Astrocyte (in vitro differentiated cells and primary cell): Measurements from ENCODE around the gene ADGRB3. TPM values are rescaled to one million over a fixed set of nuclear protein-coding genes. Genes with fewer than 3 reads are reported as not detected.

Experiments used
- DNase-seq: peaks from one replicate; pipeline ENCODE4 v3.0.0-alpha.2; 2010; ENCODE audit warnings: low read depth
- FAIRE-seq: peaks from 2 replicates; lab custom pipeline; 2011; peaks lifted over from hg19 to GRCh38; lab: Jason Lieb, UNC
- H2AFZ ChIP-seq: 2 replicates; pipeline ENCODE4 v1.6.0; 2012; ENCODE audit warnings: low read depth, low read length, inconsistent platforms
- H3K27ac ChIP-seq: 2 replicates; pipeline ENCODE4 v1.5.1; 2011; ENCODE audit warnings: low read depth, low read length, inconsistent platforms
- H3K27me3 ChIP-seq: 2 replicates; pipeline ENCODE4 v1.6.0; 2011; ENCODE audit warnings: low read length, inconsistent platforms; ENCODE audit not compliant: insufficient read depth
- H3K36me3 ChIP-seq: 2 replicates; pipeline ENCODE4 v1.5.1; 2011; ENCODE audit warnings: low read length, inconsistent platforms; ENCODE audit not compliant: insufficient read depth
- H3K4me1 ChIP-seq: 2 replicates; pipeline ENCODE4 v1.5.1; 2011; ENCODE audit warnings: low read length, inconsistent platforms; ENCODE audit not compliant: insufficient read depth
- H3K4me2 ChIP-seq: 2 replicates; pipeline ENCODE4 v1.6.0; 2012; ENCODE audit warnings: low read length, inconsistent platforms
- H3K4me3 ChIP-seq: 2 replicates; pipeline ENCODE4 v1.5.1; 2011; ENCODE audit warnings: low read depth, mild to moderate bottlenecking, low read length, inconsistent platforms; ENCODE audit not compliant: insufficient read depth
- H3K79me2 ChIP-seq: 2 replicates; pipeline ENCODE4 v1.6.0; 2012; ENCODE audit warnings: mild to moderate bottlenecking, low read length, inconsistent platforms; ENCODE audit not compliant: insufficient read depth
- H3K9ac ChIP-seq: 2 replicates; pipeline ENCODE4 v1.6.0; 2012; ENCODE audit warnings: mild to moderate bottlenecking, low read length, inconsistent platforms
- H3K9me3 ChIP-seq: 2 replicates; pipeline ENCODE4 v1.5.1; 2012; ENCODE audit warnings: low read depth, mild to moderate bottlenecking, low read length, inconsistent platforms; ENCODE audit not compliant: insufficient read depth
- H4K20me1 ChIP-seq: 2 replicates; pipeline ENCODE4 v1.6.0; 2012; ENCODE audit warnings: low read length, inconsistent platforms; ENCODE audit not compliant: insufficient read depth
- H3K27ac Mint-ChIP-seq: one replicate; pipeline ENCODE4 v1.8.0; 2021; ENCODE audit warnings: mild to moderate bottlenecking, mixed read lengths; ENCODE audit not compliant: unreplicated experiment
- H3K27me3 Mint-ChIP-seq: one replicate; pipeline ENCODE4 v1.8.0; 2021; ENCODE audit warnings: low read depth, mixed read lengths; ENCODE audit not compliant: unreplicated experiment
- H3K36me3 Mint-ChIP-seq: one replicate; pipeline ENCODE4 v1.8.0; 2021; ENCODE audit warnings: low read depth, mixed read lengths; ENCODE audit not compliant: unreplicated experiment
- H3K4me1 Mint-ChIP-seq: one replicate; pipeline ENCODE4 v1.8.0; 2021; ENCODE audit warnings: low read depth, mixed read lengths; ENCODE audit not compliant: unreplicated experiment
- H3K4me3 Mint-ChIP-seq: one replicate; pipeline ENCODE4 v1.8.0; 2021; ENCODE audit warnings: mild to moderate bottlenecking, moderate library complexity, mixed read lengths; ENCODE audit not compliant: unreplicated experiment
- H3K9me3 Mint-ChIP-seq: one replicate; pipeline ENCODE4 v1.8.0; 2021; ENCODE audit warnings: mild to moderate bottlenecking, mixed read lengths; ENCODE audit not compliant: unreplicated experiment
- EZH2 ChIP-seq: IDR thresholded peaks from 2 replicates; pipeline ENCODE4 v1.6.1; 2012; ENCODE audit warnings: mild to moderate bottlenecking, low read length, inconsistent platforms; ENCODE audit not compliant: insufficient read depth
- total RNA-seq: library from RNA; stranded (reverse); gene quantifications from 2 replicates; pipeline ENCODE4 v1.2.1, GENCODE V29; 2021
- TF ChIP-seq, protein P1 (sequence below): IDR thresholded peaks from 2 replicates; pipeline ENCODE4 v1.5.1; 2011; ENCODE audit warnings: low read depth, mild to moderate bottlenecking, inconsistent platforms, low read length, moderate library complexity; ENCODE audit not compliant: insufficient read depth

The ADGRB3 gene
- total RNA-seq, 1 donor from 2014 or later: 0.77 TPM

DNA sequence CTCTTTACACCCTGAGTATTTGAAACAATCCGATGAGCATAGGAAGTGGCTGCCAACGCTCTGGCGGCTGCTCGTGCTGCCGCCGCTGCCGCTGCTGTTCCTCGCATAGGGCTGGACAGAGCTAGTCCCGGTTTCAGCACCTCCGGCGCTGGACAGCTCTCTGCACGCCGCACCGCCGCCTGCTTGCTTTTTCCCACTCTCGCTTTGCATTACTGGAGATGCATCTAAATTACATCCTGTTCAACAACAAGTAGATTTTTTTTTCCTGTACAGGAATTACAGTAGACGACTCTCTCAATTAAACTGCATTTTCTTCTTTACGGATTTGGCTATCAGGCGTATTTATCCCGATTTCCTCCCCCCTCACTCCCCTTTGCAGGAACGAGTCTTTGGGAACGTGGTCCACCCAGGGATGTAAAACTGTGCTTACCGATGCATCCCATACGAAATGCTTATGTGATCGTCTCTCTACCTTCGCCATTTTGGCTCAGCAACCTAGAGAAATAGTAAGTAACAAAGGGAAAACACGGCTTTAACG, 597.9 kb downstream of the ADGRB3 start:
- H4K20me1 ChIP-seq: no peaks in the 10 kb centered on the region
- TF ChIP-seq, protein P1, sequence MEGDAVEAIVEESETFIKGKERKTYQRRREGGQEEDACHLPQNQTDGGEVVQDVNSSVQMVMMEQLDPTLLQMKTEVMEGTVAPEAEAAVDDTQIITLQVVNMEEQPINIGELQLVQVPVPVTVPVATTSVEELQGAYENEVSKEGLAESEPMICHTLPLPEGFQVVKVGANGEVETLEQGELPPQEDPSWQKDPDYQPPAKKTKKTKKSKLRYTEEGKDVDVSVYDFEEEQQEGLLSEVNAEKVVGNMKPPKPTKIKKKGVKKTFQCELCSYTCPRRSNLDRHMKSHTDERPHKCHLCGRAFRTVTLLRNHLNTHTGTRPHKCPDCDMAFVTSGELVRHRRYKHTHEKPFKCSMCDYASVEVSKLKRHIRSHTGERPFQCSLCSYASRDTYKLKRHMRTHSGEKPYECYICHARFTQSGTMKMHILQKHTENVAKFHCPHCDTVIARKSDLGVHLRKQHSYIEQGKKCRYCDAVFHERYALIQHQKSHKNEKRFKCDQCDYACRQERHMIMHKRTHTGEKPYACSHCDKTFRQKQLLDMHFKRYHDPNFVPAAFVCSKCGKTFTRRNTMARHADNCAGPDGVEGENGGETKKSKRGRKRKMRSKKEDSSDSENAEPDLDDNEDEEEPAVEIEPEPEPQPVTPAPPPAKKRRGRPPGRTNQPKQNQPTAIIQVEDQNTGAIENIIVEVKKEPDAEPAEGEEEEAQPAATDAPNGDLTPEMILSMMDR: no peak
- no peak for TF ChIP-seq EZH2
- no peaks in the 10 kb centered on the region for H3K27me3 ChIP-seq
- H3K36me3 Mint-ChIP-seq: no peaks in the 10 kb centered on the region
- FAIRE-seq (no peak), DNase-seq (peak; percentile 47)
- no peaks in the 10 kb centered on the region for H3K4me1 Mint-ChIP-seq
- no peaks in the 10 kb centered on the region for H3K79me2 ChIP-seq
- H3K27ac Mint-ChIP-seq: no peak overlapping the region
- H2AFZ ChIP-seq: no peak overlapping the region
- H3K4me3 Mint-ChIP-seq: no peak overlapping the region
- H3K27me3 Mint-ChIP-seq: peaks cover 8% of the 10 kb centered on the region
- H3K9ac ChIP-seq: no peak overlapping the region
- no peaks in the 10 kb centered on the region for H3K36me3 ChIP-seq
- H3K4me1 ChIP-seq: no peaks in the 10 kb centered on the region
- no peak overlapping the region for H3K4me3 ChIP-seq
- peak overlapping the region; percentile 76 for H3K4me2 ChIP-seq
- no peaks in the 10 kb centered on the region for H3K9me3 ChIP-seq
- H3K9me3 Mint-ChIP-seq: no peaks in the 10 kb centered on the region
- H3K27ac ChIP-seq: no peak overlapping the region

DNA sequence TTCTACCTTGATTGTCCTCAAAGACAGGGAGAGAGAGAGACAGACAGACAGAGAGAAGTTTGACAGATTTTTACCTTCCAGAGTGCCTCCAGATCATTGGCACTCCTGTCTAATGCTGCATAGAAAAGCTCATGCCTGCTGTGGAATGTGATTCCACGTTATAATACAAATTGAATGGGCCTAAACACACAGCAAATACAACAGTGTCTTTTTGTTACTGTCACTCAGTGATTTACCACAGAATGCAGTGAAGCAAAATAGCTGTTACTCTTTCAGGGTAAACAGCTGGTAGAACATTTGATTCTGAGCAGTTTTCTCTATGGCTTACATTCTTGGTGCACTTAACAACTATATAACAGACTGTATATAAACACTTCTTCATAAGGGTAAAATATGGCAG, 603.0 kb downstream of the ADGRB3 start:
- Histone ChIP-seq H3K36me3 (no peaks in the 10 kb centered on the region), H3K9me3 (no peaks in the 10 kb centered on the region), H3K9ac (no peak overlapping the region), H3K27me3 (no peaks in the 10 kb centered on the region), H4K20me1 (no peaks in the 10 kb centered on the region), H2AFZ (no peak overlapping the region), H3K79me2 (no peaks in the 10 kb centered on the region), H3K4me1 (no peaks in the 10 kb centered on the region), H3K27ac (no peak overlapping the region), H3K4me2 (no peak overlapping the region), H3K4me3 (no peak overlapping the region)
- DNase-seq (no peak), FAIRE-seq (no peak)
- no peak overlapping the region for H3K27ac Mint-ChIP-seq
- H3K9me3 Mint-ChIP-seq: no peaks in the 10 kb centered on the region
- H3K36me3 Mint-ChIP-seq: no peaks in the 10 kb centered on the region
- H3K4me3 Mint-ChIP-seq: no peak overlapping the region
- TF ChIP-seq, protein P1: no peak
- no peak for TF ChIP-seq EZH2
- no peaks in the 10 kb centered on the region for H3K4me1 Mint-ChIP-seq
- H3K27me3 Mint-ChIP-seq: no peaks in the 10 kb centered on the region

DNA sequence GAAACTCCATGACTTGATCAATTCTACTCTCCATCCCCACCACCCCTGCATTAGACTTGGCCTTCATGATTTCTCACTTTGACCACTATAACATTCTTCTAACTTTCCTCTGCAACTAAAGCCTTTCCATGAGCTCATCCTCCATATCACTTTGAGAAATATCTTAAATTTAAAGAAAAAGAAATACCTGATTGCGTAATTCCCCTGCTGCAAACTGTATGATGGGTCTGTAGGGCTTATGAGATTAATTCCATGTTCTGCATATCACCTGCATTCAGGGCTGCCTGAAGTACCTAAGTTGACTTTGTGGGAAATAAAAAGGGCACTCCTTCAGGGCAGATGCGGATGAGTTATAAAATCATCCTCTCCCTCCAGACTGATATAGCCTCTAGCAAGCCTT, 611.9 kb downstream of the ADGRB3 start:
- no peak overlapping the region for H3K9ac ChIP-seq
- H3K27me3 ChIP-seq: no peaks in the 10 kb centered on the region
- H3K9me3 ChIP-seq: no peaks in the 10 kb centered on the region
- no peak overlapping the region for H3K27ac ChIP-seq
- FAIRE-seq (no peak), DNase-seq (no peak)
- Mint-ChIP-seq H3K4me1 (no peaks in the 10 kb centered on the region), H3K9me3 (no peaks in the 10 kb centered on the region), H3K27ac (no peak overlapping the region), H3K4me3 (no peak overlapping the region), H3K36me3 (no peaks in the 10 kb centered on the region), H3K27me3 (no peaks in the 10 kb centered on the region)
- no peak overlapping the region for H2AFZ ChIP-seq
- H3K79me2 ChIP-seq: no peaks in the 10 kb centered on the region
- no peaks in the 10 kb centered on the region for H3K4me1 ChIP-seq
- TF ChIP-seq EZH2: no peak
- TF ChIP-seq, protein P1: no peak
- H4K20me1 ChIP-seq: no peaks in the 10 kb centered on the region
- H3K4me2 ChIP-seq: no peak overlapping the region
- H3K4me3 ChIP-seq: no peak overlapping the region
- no peaks in the 10 kb centered on the region for H3K36me3 ChIP-seq
